Non-pigmented ciliary epithelial cell (primary cell): Measurements from ENCODE around the gene ADAMTS10.
"Not testable (repeated sequence)": the region's sequence is repeated elsewhere in the genome, so short reads cannot be mapped to it uniquely, and the experiment has no call there.

Experiments
- DNase-seq: peaks from one replicate; pipeline ENCODE4 v3.0.0-alpha.2; 2010; ENCODE audit warnings: low read depth

Gene ADAMTS10

DNA sequence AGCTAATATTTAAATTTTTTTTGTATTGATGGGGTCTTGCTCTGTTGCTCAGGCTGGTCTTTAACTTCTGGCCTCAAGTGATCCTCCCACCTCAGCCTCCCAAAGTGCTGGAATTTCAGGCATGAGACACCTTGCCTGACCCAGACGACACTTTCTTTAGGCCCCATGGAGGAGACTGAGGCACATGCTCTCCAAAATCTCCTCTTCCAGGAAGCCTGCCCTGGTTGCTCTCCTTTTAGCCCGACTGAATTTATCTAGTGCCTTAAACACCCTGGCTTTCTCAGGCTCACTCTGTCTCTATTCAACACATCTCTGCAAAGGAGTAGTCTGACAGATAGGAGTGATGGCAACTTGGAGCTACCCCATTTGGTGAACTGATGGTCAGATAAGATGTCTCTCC is 52.2 kb downstream of the ADAMTS10 start:
- no peak for DNase-seq

DNA sequence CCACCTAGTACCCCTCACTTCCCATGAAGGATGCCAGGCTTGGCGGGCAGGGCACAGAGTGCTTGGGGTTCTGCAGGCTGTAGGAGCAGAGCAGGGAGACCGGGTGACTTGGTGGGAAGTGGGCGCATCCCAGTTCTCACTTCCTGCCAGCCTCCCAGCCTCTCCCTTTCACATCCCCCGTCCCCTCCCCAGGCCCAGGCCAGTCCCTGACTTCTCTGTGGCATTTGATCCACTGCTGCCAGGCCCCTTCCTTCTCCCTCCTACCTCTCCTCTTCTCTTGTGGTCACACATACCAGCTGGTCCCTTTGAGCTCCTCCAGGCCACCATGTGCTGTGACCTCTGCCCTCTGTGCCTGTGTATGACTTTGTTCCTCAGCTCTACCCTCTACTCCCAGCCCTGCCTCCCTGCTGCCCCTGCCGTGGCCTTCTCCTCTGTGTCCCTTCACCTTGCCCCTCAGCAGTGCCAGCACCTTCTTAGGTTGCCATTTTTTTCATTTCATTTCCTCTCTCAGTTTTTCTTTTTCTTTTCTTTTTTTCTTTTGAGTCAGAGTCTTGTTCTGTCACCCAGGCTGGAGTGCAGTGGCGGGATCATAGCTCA is 52.8 kb downstream of the ADAMTS10 start:
- DNase-seq, result no peak

DNA sequence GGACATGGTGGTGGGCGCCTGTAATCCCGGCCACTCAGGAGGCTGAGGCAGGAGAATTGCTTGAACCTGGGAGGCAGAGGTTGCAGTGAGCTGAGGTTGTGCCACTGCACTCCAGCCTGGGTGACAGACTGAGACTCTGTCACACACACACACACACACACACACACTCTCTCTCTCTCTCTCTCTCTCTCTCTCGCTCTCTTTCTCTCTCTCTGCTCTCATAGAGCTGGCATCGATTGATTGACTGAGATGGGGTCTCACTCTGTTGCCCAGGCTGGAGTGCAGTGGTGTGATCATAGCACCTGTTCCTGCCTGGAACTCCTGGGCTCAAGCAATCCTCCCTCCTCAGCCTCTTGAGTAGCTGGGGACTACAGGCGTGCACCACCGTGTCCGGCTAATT is 56.8 kb downstream of the ADAMTS10 start:
- not testable (repeated sequence) for DNase-seq

DNA sequence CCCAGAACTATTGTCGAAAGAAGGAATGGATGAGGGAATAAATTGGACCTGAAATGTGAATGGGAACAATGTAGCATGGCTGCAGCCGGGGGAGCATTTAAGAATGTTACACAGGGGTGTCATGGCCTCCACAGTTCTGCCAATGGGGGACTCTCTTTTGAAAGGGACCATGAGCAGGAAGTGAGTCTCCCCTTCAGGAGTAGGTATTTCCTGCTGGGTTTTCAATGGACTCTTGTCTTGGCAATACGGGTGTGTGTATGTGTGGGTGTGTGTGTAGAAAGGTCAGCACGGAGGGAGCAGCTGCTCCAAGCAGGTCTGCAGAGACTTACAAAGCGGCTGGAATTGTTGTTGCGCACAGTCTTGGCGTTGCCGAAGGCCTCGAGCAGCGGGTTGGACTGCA is 57.7 kb downstream of the ADAMTS10 start:
- DNase-seq, result no peak

DNA sequence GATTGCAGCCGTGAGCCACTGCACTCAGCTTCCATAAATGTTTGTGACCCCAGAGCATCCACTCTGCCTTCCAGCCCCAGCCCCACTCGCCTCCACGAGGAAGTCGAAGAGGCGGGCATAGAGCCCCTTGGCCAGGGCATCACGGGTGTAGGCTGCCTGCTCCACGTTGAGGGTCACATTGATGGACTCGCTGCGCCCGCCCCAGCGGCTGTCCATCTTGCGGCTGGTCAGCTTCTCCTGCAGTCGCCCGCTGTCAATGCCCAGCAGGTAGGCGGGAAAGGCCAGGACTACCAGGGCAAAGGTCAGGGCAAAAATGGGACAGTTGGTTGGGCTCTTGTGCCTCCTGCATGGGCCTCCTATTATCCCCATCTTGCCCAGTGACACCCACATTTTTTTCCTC is 60.4 kb downstream of the ADAMTS10 start:
- no peak for DNase-seq

DNA sequence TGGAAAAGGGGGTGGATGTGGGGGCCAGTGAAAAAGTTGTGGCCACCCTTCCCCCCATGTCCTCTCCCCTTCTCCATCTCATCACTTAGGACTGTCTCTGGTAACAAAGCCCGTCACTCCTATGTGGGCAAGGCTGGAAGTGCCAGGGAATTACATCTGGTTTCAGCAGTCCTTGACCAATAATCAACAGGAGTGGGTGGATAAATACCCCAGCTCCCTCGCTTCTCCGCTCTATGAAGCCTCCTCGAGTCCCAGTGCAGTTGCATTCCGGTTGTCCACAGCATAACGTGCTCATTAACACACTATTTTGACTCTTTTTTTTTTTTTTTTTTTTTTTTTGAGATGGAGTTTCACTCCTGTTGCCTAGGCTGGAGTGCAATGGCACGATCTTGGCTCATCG is 64.8 kb downstream of the ADAMTS10 start:
- no peak for DNase-seq

DNA sequence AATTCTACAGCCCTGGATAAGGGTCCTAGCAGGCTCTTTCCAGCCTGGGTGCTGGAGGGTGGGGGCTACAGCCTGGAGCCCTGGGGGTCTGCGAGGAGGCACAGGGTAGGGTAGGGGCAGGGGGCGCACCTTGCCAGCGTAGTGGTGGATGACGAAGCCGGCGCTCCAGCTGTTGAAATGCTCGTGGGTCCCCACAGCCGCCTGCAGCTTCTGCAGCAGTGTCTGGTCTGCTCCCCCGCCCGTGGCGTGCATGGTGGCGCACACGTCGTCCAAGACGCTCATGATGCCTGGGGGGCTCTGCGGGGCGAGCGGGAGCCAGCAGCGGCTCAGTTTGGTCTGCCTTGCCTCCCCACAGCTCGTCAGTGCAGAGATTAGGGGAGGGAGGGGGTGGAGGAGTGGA is 66.3 kb downstream of the ADAMTS10 start:
- no peak for DNase-seq

DNA sequence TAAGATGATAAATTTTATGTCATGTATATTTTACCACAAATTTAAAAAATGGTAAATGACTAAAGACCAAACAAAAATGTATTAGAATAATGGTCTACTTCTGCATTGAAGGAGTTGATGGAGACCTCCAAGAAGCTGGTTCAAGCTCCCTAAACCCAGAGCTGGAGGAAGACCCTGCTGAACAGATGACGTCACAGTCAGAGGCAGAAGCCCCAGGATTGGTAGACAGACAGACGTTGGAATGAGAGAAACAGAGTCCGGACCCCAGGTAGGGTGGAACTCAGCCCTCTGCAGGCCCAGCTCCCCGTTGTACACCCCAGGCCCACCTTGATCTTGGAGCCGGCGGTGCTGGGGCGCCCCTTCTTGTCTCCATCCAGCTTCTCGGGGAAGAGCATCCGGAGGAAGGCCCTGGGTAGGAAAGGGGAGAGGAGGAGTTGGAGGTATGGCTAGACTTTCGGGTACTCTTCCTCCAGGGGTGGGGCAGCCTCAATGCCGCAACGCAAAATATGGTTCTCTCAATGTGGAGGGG is 70.8 kb downstream of the ADAMTS10 start:
- no peak for DNase-seq

DNA sequence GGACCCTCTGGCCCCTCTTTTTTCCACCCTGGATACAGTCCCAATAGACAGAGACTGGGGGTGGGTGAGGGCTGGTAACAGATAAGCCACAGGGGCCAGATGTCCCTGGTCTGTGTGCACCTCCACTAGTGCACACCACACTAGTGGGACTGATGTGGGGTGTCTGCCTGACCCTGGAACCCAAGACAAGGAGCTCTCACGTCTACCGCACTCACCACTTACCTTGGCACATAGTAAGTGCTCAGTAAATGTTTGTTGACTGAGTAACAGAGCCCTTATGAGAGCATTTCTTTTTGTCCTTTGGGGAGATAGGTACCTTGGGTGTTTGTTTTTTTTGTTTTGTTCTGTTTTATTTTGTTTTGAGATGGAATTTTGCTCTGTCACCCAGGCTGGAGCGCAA is 73.4 kb downstream of the ADAMTS10 start:
- no peak for DNase-seq

DNA sequence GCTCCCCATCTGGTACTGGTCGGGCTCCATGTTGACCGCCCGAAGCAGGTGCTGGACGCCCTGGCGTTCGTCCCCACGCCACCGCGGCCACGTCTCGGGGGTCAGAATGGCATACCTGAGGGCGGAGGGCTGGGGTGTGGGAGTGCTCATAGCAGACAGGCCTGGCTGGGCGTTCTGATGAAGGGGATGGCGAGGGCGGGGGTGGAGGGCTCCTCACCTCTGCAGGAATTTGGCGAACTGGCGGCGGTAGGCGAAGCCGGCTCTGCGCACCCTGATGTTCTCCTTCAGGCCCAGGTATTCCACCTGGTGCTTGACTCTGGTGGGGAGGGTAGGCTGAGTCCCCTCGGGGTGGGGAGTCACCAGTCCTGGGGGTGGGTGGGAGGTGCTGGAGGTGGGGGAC is 74.2 kb downstream of the ADAMTS10 start:
- DNase-seq, result no peak

DNA sequence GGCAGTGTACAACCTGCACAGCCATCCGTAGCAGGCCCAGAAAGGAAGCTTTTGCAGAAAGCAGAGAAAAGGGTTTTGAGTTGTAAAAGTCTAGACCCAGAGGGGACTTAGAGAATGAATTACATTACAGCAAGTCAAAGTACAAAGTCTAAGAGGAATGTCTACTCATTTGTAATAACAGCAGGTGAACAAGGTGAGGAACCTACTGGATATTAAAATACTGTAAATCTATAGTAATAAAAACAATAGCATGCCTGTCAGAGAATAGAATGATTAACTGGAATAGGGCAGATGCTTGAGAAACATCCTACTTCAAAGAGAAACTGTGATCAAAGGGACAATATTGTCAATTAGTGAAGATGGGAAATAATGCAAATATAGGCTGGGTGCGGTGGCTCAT is 78.3 kb downstream of the ADAMTS10 start:
- no peak for DNase-seq

DNA sequence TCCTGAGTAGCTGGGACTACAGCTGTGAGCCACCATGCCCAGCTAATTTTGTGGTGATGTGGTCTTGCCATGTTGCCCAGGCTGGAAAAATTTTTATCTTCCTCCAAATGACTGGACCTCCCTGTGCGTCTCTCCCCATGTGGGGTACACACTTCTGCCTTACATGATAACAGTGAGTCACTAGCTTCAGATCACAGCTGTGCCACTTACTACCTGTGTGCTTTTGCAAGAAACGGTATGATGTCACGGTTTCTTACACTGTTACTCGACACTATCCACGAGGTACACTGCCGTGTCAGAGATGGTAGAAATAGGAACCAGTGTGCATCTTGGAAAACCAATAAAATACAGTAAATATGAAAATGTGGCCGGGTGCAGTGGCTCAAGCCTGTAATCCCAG is 79.0 kb downstream of the ADAMTS10 start:
- DNase-seq, result no peak
